K562 (cell line): ENCODE measurements around the gene BBOX1. TPM values are rescaled to one million over a fixed set of nuclear protein-coding genes. Genes with fewer than 3 reads are reported as not detected.

ENCODE experiments used
- ATAC-seq: fragments of 200-7000 bp; cut with Tn5 transposase; 3 replicates; pipeline ENCODE4 v1.9.1; 2020; ENCODE audit warnings: moderate library complexity
- BruUV-seq: library from RNA; stranded (reverse); fragments of 400-500 nt; replicated peaks from 2 replicates; lab custom pipeline; 2021; lab: Mats Ljungman, UMichigan
- CTCF ChIA-PET: fragments of 300-600 bp; formaldehyde crosslinking; extraction: SDS; loops from one replicate; lab custom pipeline; 2021; ENCODE audit warnings: low intra/inter-chr PET ratio; lab: Yijun Ruan, JAX
- POLR2A ChIA-PET: fragments of 300-600, 350-650 bp; sonication (Branson Sonifier 250); formaldehyde crosslinking; extraction: SDS; loops from one replicate; lab custom pipeline; 2021; ENCODE audit warnings: antibody characterized with exemption, inconsistent platforms; lab: Yijun Ruan, JAX
- DNase-seq, 4 experiments: peaks; one replicate each; pipeline versions ENCODE4 v3.0.0 to v3.0.0-alpha.2; 2011 to 2018; ENCODE audit warnings: low spot score in 3 of 4, mixed read lengths in 3 of 4; ENCODE audit errors: extremely low read depth in 1 of 4
- FAIRE-seq: peaks from 2 replicates; lab custom pipeline; 2011; peaks lifted over from hg19 to GRCh38; lab: Jason Lieb, UNC
- H2AFZ ChIP-seq: 2 replicates; pipeline ENCODE4 v1.6.0; 2011; ENCODE audit warnings: low read depth, low read length, control low read depth, inconsistent platforms
- H3K27ac ChIP-seq: fragments of 200-600 bp; 3 replicates; pipeline ENCODE4 v1.8.0; 2011; ENCODE audit warnings: low read depth, mild to moderate bottlenecking, control low read depth, inconsistent platforms, low read length, moderate library complexity, mixed read lengths; ENCODE audit errors: extremely low read depth
- H3K27me3 ChIP-seq, 2 experiments: fragments of 300-600 bp in 1 of 2; 2 replicates in 1 of 2; 3 replicates in 1 of 2; pipeline versions ENCODE4 v1.6.0 to v1.8.0; 2011; ENCODE audit warnings: inconsistent platforms in 2 of 2, low read length in 2 of 2, mild to moderate bottlenecking in 1 of 2, mixed read lengths in 1 of 2, moderate library complexity in 1 of 2; ENCODE audit not compliant: control insufficient read depth in 2 of 2, insufficient read depth in 2 of 2
- H3K36me3 ChIP-seq: fragments of 300-600 bp; 3 replicates; pipeline ENCODE4 v1.8.0; 2011; ENCODE audit warnings: mild to moderate bottlenecking, low read length, inconsistent platforms; ENCODE audit not compliant: control insufficient read depth, insufficient read depth
- H3K4me1 ChIP-seq, 2 experiments: fragments of 200-600 bp in 1 of 2; replicated peaks in 1 of 2; 2 replicates in 1 of 2; 3 replicates in 1 of 2; pipeline versions ENCODE4 v1.5.1 to v1.8.0; 2011; ENCODE audit warnings: inconsistent platforms in 2 of 2, low read length in 2 of 2, mild to moderate bottlenecking in 1 of 2, mixed read lengths in 1 of 2, moderate library complexity in 1 of 2; ENCODE audit not compliant: control insufficient read depth in 2 of 2, insufficient read depth in 2 of 2
- H3K4me2 ChIP-seq: 2 replicates; pipeline ENCODE4 v1.6.1; 2011; ENCODE audit warnings: low read length, control low read depth, inconsistent platforms, mixed read lengths; ENCODE audit not compliant: insufficient read depth
- H3K4me3 ChIP-seq: fragments of 200-600 bp; sonication (generic), shearing (Covaris generic); 2 replicates; pipeline ENCODE4 v1.5.1; 2016; ENCODE audit warnings: control low read depth, inconsistent platforms
- H3K79me2 ChIP-seq: fragments of 200-600 bp; 3 replicates; pipeline ENCODE4 v1.8.0; 2011; ENCODE audit warnings: low read length, inconsistent platforms; ENCODE audit not compliant: control insufficient read depth, insufficient read depth
- H3K9ac ChIP-seq, 2 experiments: 2 replicates each; pipeline versions ENCODE4 v1.6.0 to v1.6.1; 2011; ENCODE audit warnings: low read depth in 2 of 2, low read length in 2 of 2, control low read depth in 1 of 2, inconsistent platforms in 1 of 2, mild to moderate bottlenecking in 1 of 2, mixed read lengths in 1 of 2; ENCODE audit not compliant: insufficient read depth in 1 of 2
- H3K9me1 ChIP-seq: one replicate; pipeline ENCODE4 v1.6.0; 2011; ENCODE audit warnings: inconsistent platforms, mild to moderate bottlenecking, low read length, moderate library complexity; ENCODE audit not compliant: control insufficient read depth, insufficient read depth
- H3K9me3 ChIP-seq: replicated peaks from 2 replicates; pipeline ENCODE4 v1.5.1; 2011; ENCODE audit warnings: low read depth, low read length, inconsistent platforms; ENCODE audit not compliant: control insufficient read depth, insufficient read depth
- H4K20me1 ChIP-seq: replicated peaks from 2 replicates; pipeline ENCODE4 v1.6.1; 2011; ENCODE audit warnings: low read length, inconsistent platforms, mixed read lengths; ENCODE audit not compliant: control insufficient read depth, insufficient read depth
- HMG20B ChIP-seq: fragments of 250-450 bp; sonication (Bioruptor Pico); IDR thresholded peaks from 2 replicates; pipeline ENCODE4 v1.5.0; 2021; ENCODE audit warnings: mild to moderate bottlenecking
- MED1 ChIP-seq: sonication (generic); formaldehyde crosslinking; IDR thresholded peaks from 2 replicates; pipeline ENCODE4 v1.8.1; 2023; ENCODE audit warnings: missing genetic modification reagents, borderline replicate concordance
- NFYB ChIP-seq: IDR thresholded peaks from 2 replicates; pipeline ENCODE4 v1.6.1; 2011; ENCODE audit warnings: mild to moderate bottlenecking, moderate library complexity; ENCODE audit not compliant: insufficient read length; ENCODE audit errors: extremely low read depth
- PCBP2 ChIP-seq: fragments of 200-400 bp; formaldehyde crosslinking; IDR thresholded peaks from 2 replicates; pipeline ENCODE4 v1.6.1; 2018; ENCODE audit warnings: low read length, low read depth, mild to moderate bottlenecking, moderate library complexity; ENCODE audit not compliant: poor library complexity, severe bottlenecking
- POLR2G ChIP-seq: fragments of 200-400 bp; formaldehyde crosslinking; IDR thresholded peaks from 2 replicates; pipeline ENCODE4 v1.6.1; 2017; ENCODE audit warnings: low read depth, mild to moderate bottlenecking, antibody characterized with exemption, low read length, moderate library complexity
- PTTG1 ChIP-seq: fragments of 450-650 bp; IDR thresholded peaks from 2 replicates; pipeline ENCODE4 v1.6.1; 2016; ENCODE audit warnings: low read depth, mild to moderate bottlenecking, missing genetic modification characterization, missing compliant biosample characterization
- RBM22 ChIP-seq: fragments of 200-400 bp; formaldehyde crosslinking; IDR thresholded peaks from 2 replicates; pipeline ENCODE4 v1.6.1; 2018; ENCODE audit warnings: low read length, low read depth; ENCODE audit not compliant: poor library complexity, severe bottlenecking
- SNRNP70 ChIP-seq: fragments of 200-400 bp; formaldehyde crosslinking; optimal IDR thresholded peaks from 2 replicates; pipeline ENCODE3; 2017; ENCODE audit warnings: low read depth, low read length
- TFAM ChIP-seq: fragments of 250-450 bp; sonication (Bioruptor Pico); conservative IDR thresholded peaks from 2 replicates; pipeline ENCODE4 v1.5.0; 2021; ENCODE audit warnings: mild to moderate bottlenecking, moderate library complexity
- ZNF644 ChIP-seq: fragments of 200-800 bp; sonication (Bioruptor generic); IDR thresholded peaks from 2 replicates; pipeline ENCODE4 v1.6.1; 2016; ENCODE audit warnings: low read depth, missing genetic modification characterization, missing compliant biosample characterization
- WGBS: fragments of 100-300 bp; shearing (Covaris generic); methylation state at CpG from one replicate; pipeline ENCODE4 v1.1.6; 2016; ENCODE audit warnings: low coverage, mixed read lengths; ENCODE audit not compliant: insufficient coverage; ENCODE audit errors: missing lambda C conversion rate; 5-methylcytosine and 5-hydroxymethylcytosine counted together
- in situ Hi-C: fragments of 300-500 bp; cut with MboI; formaldehyde crosslinking; loops from 4 replicates; pipeline ENCODE4 v1.15.0; 2018; ENCODE audit warnings: inconsistent platforms, mixed read lengths
- intact Hi-C: fragments of 100-400 bp; cut with micrococcal nuclease; formaldehyde crosslinking; loops from 2 replicates; pipeline ENCODE4 v1.14.2; 2022
- polyA plus RNA-seq, 8 experiments: library from polyadenylated mRNA; depleted of rRNA in 4 of 8; stranded (reverse) in 5 of 8; unstranded in 3 of 8; fragments of >200 nt; fragmentation: Nextera tagmentation in 2 of 8; fragmentation: Illumina TruSeq in 1 of 8; extraction: Ambion mirVana in 2 of 8; extraction: Trizol in 1 of 8; gene quantifications; 2 replicates each; pipeline versions ENCODE4 v1.2.1 to v1.2.3, GENCODE V29; 2011 to 2014; ENCODE audit warnings: inconsistent platforms in 1 of 8, missing spikeins in 1 of 8
- total RNA-seq, 7 experiments: library from RNA; depleted of rRNA in 6 of 7; stranded (reverse); fragments of >200 nt in 6 of 7; fragmentation: Illumina TruSeq in 2 of 7; extraction: Trizol in 2 of 7; gene quantifications; 2 replicates each; pipeline versions ENCODE4 v1.2.1 to v1.2.3, GENCODE V29; 2011 to 2021; ENCODE audit warnings: low replicate concordance in 1 of 7
- TF ChIP-seq, protein P1 (sequence below): fragments of 450-650 bp; IDR thresholded peaks from 2 replicates; pipeline ENCODE4 v1.6.1; 2016; ENCODE audit warnings: mild to moderate bottlenecking
- TF ChIP-seq, protein P2 (sequence below), 3 experiments: fragments of 200-800 bp in 1 of 3; sonication (Bioruptor generic) in 1 of 3; sonication (generic) in 1 of 3; formaldehyde crosslinking in 1 of 3; IDR thresholded peaks; 2 replicates each; pipeline versions ENCODE4 v1.6.1 to v1.8.0; 2016 to 2022; ENCODE audit warnings: mild to moderate bottlenecking in 2 of 3, missing compliant biosample characterization in 2 of 3, missing genetic modification characterization in 2 of 3, missing genetic modification reagents in 1 of 3
- TF ChIP-seq, protein P3 (sequence below): fragments of 250-450 bp; sonication (Bioruptor Pico); IDR thresholded peaks from 2 replicates; pipeline ENCODE4 v1.8.0; 2021; ENCODE audit warnings: mild to moderate bottlenecking, moderate library complexity

BBOX1 gene
- total and polyA plus RNA-seq, 9 of the 15 experiments (the other 6 are each of a cell fraction or from before 2014, with no cell fraction given), result not detected

DNA sequence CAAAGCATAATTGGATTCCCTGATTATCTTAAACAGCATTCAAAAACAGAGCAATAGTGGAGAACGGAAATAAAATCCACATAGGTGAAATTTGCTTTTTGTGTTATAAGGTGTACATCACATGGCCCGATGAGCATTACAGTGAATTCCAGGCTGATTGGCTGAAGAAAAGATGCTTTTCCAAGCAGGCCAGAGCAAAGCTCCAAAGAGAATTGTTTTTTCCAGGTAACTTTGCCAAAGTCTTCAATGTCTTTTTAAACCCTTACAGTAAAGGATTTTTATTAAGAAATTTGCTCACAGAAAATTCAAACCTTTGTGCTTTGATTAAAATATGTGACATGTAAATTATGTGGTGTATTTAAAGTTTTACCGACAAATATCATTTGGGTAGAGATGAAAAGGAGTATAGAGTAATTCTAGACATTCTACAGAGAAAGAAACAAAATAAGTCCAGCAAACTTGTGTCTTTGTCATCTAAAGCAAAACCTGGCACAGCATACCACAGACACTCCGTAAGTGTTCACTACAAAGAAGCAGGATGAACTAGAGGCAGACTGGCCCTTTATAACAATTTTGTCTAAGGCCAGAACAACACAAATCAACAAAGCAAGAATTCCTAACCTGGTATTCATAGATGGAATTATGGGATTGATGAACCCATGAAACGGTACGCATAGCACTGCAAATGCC lies 16.6 kb downstream of the BBOX1 start (continued):
- TF ChIP-seq, protein P1, sequence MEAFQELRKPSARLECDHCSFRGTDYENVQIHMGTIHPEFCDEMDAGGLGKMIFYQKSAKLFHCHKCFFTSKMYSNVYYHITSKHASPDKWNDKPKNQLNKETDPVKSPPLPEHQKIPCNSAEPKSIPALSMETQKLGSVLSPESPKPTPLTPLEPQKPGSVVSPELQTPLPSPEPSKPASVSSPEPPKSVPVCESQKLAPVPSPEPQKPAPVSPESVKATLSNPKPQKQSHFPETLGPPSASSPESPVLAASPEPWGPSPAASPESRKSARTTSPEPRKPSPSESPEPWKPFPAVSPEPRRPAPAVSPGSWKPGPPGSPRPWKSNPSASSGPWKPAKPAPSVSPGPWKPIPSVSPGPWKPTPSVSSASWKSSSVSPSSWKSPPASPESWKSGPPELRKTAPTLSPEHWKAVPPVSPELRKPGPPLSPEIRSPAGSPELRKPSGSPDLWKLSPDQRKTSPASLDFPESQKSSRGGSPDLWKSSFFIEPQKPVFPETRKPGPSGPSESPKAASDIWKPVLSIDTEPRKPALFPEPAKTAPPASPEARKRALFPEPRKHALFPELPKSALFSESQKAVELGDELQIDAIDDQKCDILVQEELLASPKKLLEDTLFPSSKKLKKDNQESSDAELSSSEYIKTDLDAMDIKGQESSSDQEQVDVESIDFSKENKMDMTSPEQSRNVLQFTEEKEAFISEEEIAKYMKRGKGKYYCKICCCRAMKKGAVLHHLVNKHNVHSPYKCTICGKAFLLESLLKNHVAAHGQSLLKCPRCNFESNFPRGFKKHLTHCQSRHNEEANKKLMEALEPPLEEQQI, result no peak
- no peak for TF ChIP-seq SNRNP70

DNA sequence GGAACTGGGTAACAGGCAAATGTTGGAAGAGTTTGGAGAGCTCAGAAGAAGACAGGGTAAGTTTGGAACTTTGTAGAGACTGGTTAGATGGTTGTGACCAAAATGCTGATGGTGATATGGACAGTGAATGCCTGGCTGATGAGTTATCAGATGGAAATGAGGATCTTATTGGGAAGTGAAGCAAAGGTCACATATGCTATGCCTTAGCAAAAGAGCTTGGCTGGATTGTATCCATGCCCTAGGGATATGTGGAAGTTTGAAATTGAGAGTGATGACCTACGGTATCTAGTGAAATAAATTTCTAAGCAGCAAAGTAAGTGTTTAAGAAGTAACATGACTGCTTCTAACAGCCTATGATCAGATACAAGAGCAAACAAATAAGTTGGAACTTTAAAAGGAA lies 17.8 kb downstream of the BBOX1 start:
- Histone ChIP-seq H2AFZ (no peak overlapping the region), H4K20me1 (no peaks in the 10 kb centered on the region), H3K4me3 (no peak overlapping the region), H3K9ac (no peak overlapping the region), H3K9me3 (no peaks in the 10 kb centered on the region), H3K4me1 (no peaks in the 10 kb centered on the region), H3K4me2 (no peak overlapping the region), H3K27ac (no peak overlapping the region), H3K79me2 (no peaks in the 10 kb centered on the region), H3K27me3 (no peaks in the 10 kb centered on the region)
- intact Hi-C loops, result no loop called here
- WGBS, result 0% methylated on average over 1 of the region's 1 CpG
- no peak for FAIRE-seq
- DNase-seq, result no peak
- ATAC-seq, result no peak
- BruUV-seq, result no TSS peak
- CTCF ChIA-PET, result no interaction called here
- TF ChIP-seq NFYB, result no peak
- no peak for TF ChIP-seq POLR2G
- TF ChIP-seq TFAM (CRISPR knock-in tag), result no peak
- TF ChIP-seq, protein P2, sequence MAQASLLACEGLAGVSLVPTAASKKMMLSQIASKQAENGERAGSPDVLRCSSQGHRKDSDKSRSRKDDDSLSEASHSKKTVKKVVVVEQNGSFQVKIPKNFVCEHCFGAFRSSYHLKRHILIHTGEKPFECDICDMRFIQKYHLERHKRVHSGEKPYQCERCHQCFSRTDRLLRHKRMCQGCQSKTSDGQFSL (CRISPR knock-in tag; IDR thresholded peaks at IDR 0.05), result no peak
- TF ChIP-seq, protein P2 (tag; IDR thresholded peaks at IDR 0.05), result no peak
- TF ChIP-seq MED1, result no peak
- TF ChIP-seq, protein P3, sequence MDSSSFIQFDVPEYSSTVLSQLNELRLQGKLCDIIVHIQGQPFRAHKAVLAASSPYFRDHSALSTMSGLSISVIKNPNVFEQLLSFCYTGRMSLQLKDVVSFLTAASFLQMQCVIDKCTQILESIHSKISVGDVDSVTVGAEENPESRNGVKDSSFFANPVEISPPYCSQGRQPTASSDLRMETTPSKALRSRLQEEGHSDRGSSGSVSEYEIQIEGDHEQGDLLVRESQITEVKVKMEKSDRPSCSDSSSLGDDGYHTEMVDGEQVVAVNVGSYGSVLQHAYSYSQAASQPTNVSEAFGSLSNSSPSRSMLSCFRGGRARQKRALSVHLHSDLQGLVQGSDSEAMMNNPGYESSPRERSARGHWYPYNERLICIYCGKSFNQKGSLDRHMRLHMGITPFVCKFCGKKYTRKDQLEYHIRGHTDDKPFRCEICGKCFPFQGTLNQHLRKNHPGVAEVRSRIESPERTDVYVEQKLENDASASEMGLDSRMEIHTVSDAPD, result no peak
- TF ChIP-seq PCBP2, result no peak
- no peak for TF ChIP-seq ZNF644 (tag)
- no peak for TF ChIP-seq PTTG1
- TF ChIP-seq RBM22, result no peak
- TF ChIP-seq HMG20B (CRISPR knock-in tag), result no peak
- TF ChIP-seq, all 486 proteins: peak for 0
- H3K36me3 ChIP-seq, result no peaks in the 10 kb centered on the region
- in situ Hi-C loops, result no loop called here
- no peaks in the 10 kb centered on the region for H3K9me1 ChIP-seq
- POLR2A ChIA-PET, result interaction anchor here (0.6 kb wide), 1 partner anchor 14 kb away, joined by 3 read pairs; no protein-coding TSS in a partner anchor
